Brain pericyte (primary cell): ENCODE results near the gene COX19.

Experiments
- DNase-seq: peaks from one replicate; pipeline ENCODE4 v3.0.0-alpha.2; 2012; ENCODE audit warnings: low read depth, low spot score

Gene COX19

GRCh38 chr7:991729-992656 lies 16.6 kb upstream of the COX19 start:
- DNase-seq: no peak

DNA sequence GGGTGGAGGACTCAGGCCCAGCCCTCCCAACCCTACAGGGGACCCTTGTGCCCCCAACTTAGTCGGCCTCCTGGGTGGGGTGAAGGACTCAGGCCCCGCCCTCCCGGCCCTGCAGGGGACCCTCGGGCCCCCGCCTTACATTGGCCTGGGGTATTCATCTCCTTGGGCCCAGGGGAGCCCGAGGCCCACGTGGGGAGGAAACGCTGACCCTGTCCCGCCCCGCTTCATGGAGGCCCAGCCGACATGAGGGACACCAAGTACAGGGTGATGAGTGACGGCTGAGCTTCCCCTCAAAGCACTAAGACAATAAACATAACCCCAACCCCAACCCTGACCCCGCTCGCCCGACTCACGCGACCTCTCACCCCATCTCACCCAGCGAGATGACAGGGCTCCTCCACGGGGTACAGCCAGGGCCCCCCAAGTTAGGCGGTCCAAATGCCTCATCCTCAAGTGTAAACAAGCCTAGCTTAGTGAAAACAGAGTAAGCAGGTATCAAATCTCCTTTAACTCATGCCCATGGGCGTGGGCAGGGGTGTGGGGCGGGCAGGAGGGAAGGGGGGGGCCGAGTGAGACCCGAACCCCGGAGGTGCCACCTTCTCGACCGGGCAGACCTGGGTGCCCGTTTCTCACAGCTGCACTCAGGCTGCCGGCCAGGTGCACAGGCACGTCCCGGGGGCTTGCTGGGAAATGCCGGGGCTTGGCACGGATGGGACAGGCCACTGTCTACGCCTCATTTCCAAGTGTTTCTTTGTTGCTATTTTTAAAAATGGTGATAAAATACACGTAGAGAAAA lies 15.8 kb upstream of the COX19 start:
- no peak for DNase-seq

DNA sequence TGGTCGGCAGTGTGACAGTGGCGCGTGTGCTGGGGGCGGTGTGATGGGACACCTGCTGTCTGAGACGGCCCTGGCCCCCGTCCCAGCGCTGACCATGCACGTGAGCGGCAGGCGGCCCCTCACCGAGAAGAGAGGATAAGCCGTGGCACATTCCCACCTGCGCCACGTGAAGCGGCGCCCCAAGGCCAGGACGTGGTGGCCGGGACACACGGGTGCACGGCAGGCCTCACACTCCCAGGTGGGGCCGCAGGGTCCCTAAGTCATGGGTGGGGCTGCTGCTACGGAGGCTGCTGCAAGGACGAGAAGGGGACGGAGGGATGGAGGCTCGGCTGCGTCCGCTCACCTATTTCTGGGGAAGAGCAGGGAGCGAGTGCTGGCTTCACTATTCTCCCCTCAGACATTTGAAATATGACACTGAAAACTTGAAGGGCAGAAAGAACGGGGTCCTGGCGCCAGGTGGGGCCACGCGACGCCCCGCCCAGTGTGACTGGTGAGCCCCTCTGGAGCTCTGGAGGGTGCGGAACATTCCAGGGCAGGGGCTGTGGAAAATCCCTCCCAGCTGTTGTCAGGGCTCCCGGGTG lies 15.1 kb upstream of the COX19 start:
- no peak for DNase-seq

- no peak for DNase-seq
Observed at GRCh38 chr7:988963-989529, 13.7 kb upstream of the COX19 start.

DNA sequence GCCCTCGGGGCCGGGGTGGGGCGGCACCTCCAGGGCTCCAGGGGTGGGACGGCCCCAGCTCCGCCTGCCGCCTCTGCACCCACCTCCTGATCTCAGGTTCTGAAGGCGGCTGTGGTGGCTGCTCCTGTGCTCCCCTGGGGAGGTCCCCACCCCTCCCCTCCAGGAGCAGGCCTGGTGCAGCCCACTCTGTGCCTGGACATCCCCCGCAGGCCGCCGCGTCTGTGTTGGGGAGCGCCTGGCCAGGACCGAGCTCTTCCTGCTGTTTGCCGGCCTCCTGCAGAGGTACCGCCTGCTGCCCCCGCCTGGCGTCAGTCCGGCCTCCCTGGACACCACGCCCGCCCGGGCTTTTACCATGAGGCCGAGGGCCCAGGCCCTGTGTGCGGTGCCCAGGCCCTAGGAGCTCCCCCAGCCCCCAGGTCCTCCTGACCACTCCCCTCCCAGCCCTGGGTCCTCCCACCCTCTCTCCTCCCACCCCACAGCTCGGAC lies 13.1 kb upstream of the COX19 start:
- DNase-seq: no peak

DNA sequence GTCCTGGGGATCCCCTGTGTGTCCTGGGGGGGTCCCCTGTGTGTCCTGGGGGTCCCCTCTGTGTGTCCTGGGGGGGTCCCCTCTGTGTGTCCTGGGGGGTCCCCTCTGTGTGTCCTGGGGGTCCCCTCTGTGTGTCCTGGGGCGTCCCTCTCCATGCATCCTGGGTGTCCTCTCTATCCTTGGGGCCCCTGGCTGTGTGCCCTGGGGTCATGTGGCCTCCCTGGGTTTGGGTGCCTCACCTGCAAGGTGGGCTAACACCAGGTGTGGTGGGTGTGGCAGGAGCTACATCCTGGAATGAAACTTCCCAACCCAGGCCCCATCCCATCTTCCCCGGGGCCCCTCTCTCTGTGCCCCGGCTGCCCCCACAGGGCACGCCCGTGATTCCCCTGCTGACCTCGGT lies 12.6 kb upstream of the COX19 start:
- no peak for DNase-seq

DNA sequence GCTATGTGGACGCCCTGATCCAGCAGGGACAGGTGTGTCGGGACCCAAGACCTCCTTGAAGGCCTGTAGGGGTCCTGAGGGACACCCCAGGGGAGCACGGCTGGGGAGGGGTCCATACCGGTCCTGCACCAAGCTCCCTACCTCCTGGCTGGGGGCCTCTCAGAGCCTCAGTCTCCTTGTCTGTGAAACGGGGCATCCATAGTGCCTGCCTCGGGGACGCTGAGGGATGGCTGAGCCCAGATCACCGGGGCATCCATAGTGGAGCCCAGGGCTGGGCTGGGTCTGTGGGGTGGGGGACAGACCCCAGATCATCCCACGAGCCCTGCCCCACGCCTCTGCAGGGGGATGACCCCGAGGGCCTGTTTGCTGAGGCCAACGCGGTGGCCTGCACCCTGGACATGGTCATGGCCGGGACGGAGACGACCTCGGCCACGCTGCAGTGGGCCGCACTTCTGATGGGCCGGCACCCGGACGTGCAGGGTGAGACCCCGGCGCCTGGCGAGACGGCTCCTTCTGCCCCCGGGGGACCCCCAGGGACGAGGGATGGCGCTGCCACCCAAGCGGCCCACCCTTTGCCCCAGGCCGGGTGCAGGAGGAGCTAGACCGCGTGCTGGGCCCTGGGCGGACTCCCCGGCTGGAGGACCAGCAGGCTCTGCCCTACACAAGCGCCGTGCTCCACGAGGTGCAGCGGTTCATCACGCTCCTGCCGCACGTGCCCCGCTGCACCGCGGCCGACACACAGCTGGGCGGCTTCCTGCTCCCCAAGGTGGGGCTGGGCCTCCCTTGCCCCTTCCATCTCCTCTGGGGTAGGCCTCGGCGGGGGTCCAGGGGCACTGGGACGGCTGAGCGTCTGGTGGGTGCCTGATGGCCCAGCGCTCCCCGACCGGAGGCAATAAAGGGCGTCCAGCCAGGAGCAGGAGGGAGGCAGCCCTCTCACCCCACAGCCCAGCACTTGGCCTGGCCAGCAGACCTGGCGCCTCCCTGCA lies 11.7 kb upstream of the COX19 start:
- DNase-seq: no peak

DNA sequence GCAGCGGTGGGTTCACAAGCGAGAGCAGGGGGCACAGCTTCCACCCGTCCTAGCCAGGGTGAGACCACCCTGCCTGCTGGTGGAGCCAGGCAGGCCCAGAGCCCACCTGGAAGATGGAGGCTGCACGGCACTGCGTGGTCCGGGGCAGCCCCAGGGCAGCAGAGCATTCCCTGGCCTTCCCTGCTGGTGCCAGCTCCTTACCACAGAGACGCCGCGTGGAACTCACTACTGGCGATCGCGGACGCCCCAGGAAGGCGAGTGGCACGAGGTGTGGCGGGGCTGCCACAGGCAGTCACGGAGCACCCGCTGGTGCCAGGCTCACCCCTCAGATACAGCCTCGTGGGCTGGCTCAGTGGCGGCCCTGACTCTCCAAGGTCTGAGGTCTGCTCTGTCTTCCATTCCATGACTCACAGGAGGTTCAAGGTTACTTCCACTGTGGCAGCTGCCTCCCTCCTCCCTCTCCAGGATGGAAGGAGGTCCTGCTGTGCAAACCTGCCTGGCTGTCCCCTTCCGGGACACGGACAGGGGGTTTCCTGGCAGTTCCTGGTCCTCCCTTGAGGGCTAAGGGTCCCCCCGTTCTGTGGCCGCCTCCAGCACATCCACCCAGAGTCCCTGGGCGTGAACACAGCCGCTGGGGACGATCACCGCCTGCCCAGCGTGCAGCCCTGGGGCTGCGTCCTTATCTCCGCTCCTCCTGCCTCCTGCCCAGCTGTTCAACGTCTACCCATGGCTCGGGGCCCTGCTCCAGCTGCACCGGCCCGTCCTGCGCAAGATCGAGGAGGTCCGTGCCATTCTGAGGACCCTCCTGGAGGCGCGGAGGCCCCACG lies 10.8 kb upstream of the COX19 start:
- DNase-seq: no peak

DNA sequence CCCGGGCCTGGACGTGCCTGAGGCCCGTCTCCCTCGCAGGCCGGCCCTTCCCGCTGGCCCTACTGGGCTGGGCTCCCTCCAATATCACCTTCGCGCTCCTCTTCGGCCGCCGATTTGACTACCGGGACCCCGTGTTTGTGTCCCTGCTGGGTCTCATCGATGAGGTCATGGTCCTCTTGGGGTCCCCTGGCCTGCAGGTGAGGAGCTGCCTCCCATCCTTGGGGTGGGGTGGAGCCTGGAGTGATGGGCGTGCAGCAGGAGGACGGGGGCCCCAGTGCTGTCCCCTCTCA lies 9.7 kb upstream of the COX19 start:
- DNase-seq: no peak

DNA sequence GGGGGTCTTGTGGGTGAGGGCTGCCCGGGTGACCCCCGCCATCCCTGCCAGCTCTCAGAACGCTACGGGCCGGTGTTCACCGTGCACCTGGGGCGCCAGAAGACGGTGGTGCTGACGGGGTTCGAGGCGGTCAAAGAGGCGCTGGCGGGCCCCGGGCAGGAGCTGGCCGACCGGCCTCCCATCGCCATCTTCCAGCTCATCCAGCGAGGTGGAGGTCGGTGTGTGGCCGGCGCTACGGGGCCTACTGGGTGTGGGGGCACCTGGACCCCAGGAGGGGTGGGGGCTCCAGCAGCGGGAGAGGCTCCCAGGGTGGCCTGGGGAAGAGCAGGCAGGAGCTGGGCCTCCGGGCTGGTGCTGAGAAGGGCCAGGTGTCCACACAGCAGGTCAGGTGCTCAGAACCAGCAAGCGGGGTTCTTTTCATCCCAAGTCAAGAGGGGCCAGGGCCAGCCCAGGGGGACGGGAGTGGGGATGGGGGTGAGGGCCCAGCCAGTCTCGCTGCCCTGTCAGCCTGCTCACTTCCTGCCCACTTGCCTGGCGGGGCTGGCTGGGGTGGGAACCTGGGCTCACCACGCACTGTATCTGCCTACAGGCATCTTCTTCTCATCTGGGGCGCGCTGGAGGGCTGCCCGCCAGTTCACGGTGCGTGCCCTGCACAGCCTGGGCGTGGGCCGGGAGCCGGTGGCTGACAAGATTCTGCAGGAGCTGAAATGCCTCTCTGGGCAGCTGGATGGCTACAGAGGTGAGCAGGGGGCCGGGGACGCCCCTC lies 9.2 kb upstream of the COX19 start:
- DNase-seq: no peak

GRCh38 chr7:983616-984071 lies 8.3 kb upstream of the COX19 start:
- DNase-seq: no peak

GRCh38 chr7:983004-983615 lies 7.8 kb upstream of the COX19 start, which contains the start of gene CYP2W1:
Gene CYP2W1 (plus strand): TSS chr7:983181. CDS start chr7:983212, 31 bp downstream.
- DNase-seq: no peak

- no peak for DNase-seq
Observed at GRCh38 chr7:982511-983003, 7.2 kb upstream of the COX19 start.

DNA sequence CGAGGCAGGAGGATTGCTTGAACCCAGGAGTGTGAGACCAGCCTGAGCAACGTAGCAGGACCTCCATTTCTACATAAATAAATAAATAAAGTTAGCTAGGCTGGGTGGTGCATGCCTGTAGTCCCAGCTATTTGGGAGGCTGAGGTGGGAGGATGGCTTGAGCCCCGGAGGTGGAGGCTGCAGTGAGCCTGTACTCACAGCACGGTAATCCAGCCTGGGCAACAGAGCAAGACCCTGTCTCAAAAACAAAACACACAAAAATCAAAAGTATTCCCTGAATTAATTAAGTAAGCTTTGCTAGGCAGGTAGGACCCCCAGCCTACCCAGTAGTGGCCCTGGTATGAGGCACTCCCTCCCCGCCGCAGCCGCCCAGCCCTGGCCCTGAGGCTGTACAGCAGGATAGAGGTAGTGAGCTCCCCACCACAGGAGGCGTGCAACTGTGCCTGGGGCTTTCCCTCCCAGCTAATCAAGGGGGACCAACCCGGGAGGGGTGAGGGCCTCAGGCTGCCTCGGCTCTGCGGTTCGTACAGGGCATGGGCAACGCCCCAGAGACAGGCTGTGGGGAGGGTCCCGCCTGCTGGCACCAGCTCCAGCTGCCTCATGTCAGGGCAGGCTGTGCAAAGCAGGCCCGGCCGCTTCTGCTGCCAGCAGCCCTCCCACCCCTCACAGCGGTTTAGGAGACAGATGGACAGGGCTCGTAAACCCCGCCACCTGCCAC lies 6.6 kb upstream of the COX19 start:
- DNase-seq: no peak

DNA sequence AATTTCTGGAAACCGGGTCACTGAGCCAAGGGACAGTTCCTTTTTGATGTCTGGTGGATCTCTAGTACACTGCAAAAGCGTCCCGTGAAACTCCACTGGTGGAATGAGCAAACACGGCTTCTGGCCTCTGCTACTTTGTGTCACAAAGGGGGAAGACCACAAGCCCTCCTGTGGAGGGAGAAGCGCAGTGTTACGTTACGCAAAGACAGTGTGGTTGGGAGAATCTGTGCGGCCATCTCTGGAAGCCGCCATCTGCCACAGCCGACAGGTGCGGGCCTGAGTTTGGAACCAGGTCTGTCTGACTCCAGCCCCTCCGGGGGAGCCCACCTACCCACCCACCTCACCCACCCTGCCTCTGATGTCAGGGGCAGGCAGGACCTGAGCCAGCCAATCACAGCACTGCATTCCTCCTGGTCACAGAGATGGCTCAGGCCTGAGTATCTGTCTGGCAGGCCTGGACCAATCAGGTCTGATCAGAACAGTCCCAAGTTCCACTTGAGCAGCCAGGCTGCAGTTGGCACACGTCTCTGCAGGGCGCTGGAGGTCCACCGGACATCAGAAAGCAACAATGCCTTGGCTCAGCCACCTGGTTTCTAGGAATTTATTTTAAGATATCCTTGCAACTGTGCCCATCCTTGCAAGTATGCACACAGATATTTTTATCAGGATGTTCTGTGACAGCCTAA lies 4.7 kb upstream of the COX19 start:
- DNase-seq: no peak

DNA sequence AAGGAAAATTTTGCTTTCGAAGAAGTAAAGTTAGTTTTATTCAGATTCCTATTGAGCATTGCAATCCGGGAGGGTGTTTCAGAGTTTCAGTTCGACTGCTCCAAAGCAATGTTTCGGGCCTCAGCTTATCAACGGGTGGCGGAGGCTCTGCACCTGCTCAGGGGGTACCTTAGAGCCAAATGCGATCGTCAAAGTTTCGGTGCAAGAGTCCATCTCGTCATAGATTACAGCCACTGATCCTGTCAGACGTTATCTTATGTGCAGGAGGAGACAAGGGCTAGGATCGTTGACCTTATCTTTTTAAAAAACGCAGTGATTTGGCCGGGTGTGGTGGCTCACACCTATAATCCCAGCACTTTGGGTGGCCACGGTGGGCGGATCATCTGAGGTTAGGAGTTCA lies 3.8 kb upstream of the COX19 start:
- DNase-seq: no peak

GRCh38 chr7:978416-979091 lies 3.2 kb upstream of the COX19 start:
- DNase-seq: no peak
